IPS DF 6.9 (cell line): ENCODE data around the gene BNC2.
"Not testable (repeated sequence)": the region's sequence is repeated elsewhere in the genome, so short reads cannot be mapped to it uniquely, and the experiment has no call there.

Experiments
- DNase-seq: peaks from one replicate; pipeline ENCODE4 v3.0.0-alpha.2; 2013; ENCODE audit warnings: low read depth, low spot score
- H3K27ac ChIP-seq: one replicate; pipeline ENCODE4 v1.5.1; 2013; ENCODE audit warnings: low read length, control low read depth
- H3K27me3 ChIP-seq: 2 replicates; pipeline ENCODE4 v1.6.1; 2013; ENCODE audit warnings: mild to moderate bottlenecking, low read length; ENCODE audit not compliant: control insufficient read depth, insufficient read depth
- H3K36me3 ChIP-seq: 2 replicates; pipeline ENCODE4 v1.6.1; 2013; ENCODE audit warnings: low read length; ENCODE audit not compliant: control insufficient read depth, insufficient read depth
- H3K4me1 ChIP-seq: 2 replicates; pipeline ENCODE4 v1.6.1; 2013; ENCODE audit warnings: low read length; ENCODE audit not compliant: control insufficient read depth, insufficient read depth
- H3K4me3 ChIP-seq: 2 replicates; pipeline ENCODE4 v1.5.1; 2013; ENCODE audit warnings: mild to moderate bottlenecking, low read length
- H3K9me3 ChIP-seq: 2 replicates; pipeline ENCODE4 v1.6.1; 2013; ENCODE audit warnings: low read length, inconsistent platforms; ENCODE audit not compliant: control insufficient read depth, insufficient read depth
- WGBS: extraction: QIAGEN DNeasy Blood & Tissue Kit; methylation state at CpG from one replicate; pipeline ENCODE4 v1.1.7; 2013; ENCODE audit warnings: mixed read lengths, missing lambda C conversion rate; ENCODE audit not compliant: insufficient read length, insufficient coverage; 5-methylcytosine and 5-hydroxymethylcytosine counted together

BNC2 gene

DNA sequence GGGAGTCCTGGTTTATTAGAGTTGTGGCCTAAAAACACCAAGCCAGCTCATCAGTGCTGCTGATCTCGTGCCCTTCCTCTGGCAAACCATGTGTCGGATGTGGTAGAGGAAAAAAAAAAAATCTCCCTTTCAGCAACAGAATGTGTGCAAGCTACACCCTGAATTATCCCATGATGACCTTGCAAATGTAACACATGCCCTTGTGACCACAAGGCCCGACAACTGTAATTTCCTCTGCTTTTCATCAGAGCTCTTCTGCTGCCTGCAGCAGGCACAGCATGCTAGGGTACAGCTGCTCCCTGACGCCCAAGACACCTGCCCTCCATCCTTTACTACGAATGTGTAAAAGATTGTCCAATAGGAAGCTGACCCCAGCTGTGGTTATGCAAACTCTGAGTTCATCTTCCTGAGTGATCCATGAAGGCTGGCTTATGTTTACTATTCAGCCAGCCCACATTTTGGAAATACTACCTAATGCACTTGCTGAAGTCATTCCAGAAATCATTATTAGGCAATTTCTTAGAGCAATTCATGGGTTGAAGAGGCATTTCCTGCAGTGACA, 14.6 kb upstream of the BNC2 start:
- WGBS = no CpG with 5 or more reads among the region's 5 CpGs
- H3K4me3 ChIP-seq = no peak overlapping the region
- no peak overlapping the region for H3K27ac ChIP-seq
- DNase-seq = no peak
- H3K36me3 ChIP-seq = no peaks in the 10 kb centered on the region
- H3K9me3 ChIP-seq = no peaks in the 10 kb centered on the region
- no peaks in the 10 kb centered on the region for H3K27me3 ChIP-seq
- no peaks in the 10 kb centered on the region for H3K4me1 ChIP-seq

DNA sequence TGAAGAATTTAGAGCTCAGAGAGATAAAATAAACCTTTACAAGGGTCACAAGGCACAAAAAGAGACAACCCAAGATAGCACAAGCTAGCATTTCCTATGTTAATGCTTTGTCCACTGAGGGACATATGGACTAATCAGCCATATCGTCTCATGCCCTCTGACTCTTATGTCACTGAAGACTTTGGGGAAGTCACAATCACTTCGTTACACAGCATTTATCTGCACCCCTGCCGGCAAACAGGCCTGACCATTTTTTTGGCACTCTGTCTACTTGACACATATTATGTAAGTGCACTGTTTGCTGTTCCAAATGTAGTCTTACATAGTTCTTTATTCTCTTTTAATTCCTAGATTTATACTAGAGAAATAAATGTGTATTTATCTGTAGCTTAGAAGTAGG, 13.9 kb upstream of the BNC2 start:
- no peak for DNase-seq
- no peak overlapping the region for H3K27ac ChIP-seq

GRCh38 chr9:16883586-16883985, 13.1 kb upstream of the BNC2 start:
- Histone ChIP-seq H3K27ac (no peak overlapping the region), H3K4me3 (no peak overlapping the region), H3K27me3 (no peaks in the 10 kb centered on the region), H3K4me1 (no peaks in the 10 kb centered on the region), H3K9me3 (no peaks in the 10 kb centered on the region), H3K36me3 (no peaks in the 10 kb centered on the region)
- no CpG with 5 or more reads among the region's 6 CpGs for WGBS
- no peak for DNase-seq

More for the DNA sequence above, 13.9 kb upstream of the BNC2 start:
- no CpG with 5 or more reads among the region's 3 CpGs for WGBS
- Histone ChIP-seq H3K4me1 (no peaks in the 10 kb centered on the region), H3K9me3 (no peaks in the 10 kb centered on the region), H3K4me3 (no peak overlapping the region), H3K27me3 (no peaks in the 10 kb centered on the region), H3K36me3 (no peaks in the 10 kb centered on the region)

- DNase-seq, H3K9me3 ChIP-seq, H3K27ac ChIP-seq, H3K27me3 ChIP-seq, H3K4me3 ChIP-seq, H3K36me3 ChIP-seq, H3K4me1 ChIP-seq: not testable (repeated sequence)
- WGBS = no CpG with 5 or more reads among the region's 6 CpGs
Measured at GRCh38 chr9:16882440-16882839, 12.0 kb upstream of the BNC2 start.

GRCh38 chr9:16879416-16879815, 8.9 kb upstream of the BNC2 start:
- DNase-seq = no peak
- H3K4me1 ChIP-seq = no peaks in the 10 kb centered on the region
- no peaks in the 10 kb centered on the region for H3K36me3 ChIP-seq
- H3K4me3 ChIP-seq = no peak overlapping the region
- no peaks in the 10 kb centered on the region for H3K27me3 ChIP-seq
- no peaks in the 10 kb centered on the region for H3K9me3 ChIP-seq
- no CpG with 5 or more reads among the region's 2 CpGs for WGBS
- H3K27ac ChIP-seq = no peak overlapping the region

DNA sequence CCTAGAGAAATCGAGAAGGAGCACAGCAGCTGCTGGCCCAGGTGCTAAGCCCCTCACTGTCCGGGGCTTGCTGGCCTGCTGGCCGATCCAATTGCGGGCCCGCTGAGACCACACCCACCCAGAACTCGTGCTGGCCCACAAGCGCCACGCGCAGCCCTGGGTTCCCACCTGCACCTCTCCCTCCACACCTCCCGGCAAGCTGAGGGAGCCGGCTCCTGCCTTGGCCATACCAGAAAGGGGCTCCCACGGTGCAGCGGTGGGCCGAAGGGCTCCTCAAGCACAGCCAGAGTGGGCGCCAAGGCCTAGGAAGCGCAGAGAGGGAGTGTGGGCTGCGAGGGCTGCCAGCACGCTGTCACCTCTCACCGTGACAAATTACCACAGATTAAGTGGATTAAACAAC, 6.8 kb upstream of the BNC2 start:
- WGBS = no CpG with 5 or more reads among the region's 19 CpGs
- no peak for DNase-seq
- Histone ChIP-seq H3K36me3 (no peaks in the 10 kb centered on the region), H3K4me1 (0 out of 2 replicates have a peak, but pooled peaks cover 1% of the 10 kb centered on the region), H3K27me3 (no peaks in the 10 kb centered on the region), H3K27ac (no peak overlapping the region), H3K9me3 (no peaks in the 10 kb centered on the region), H3K4me3 (no peak overlapping the region)

- H3K27me3 ChIP-seq = no peaks in the 10 kb centered on the region
- H3K4me3 ChIP-seq = no peak overlapping the region
- DNase-seq = no peak
- 0 out of 2 replicates have a peak, but pooled peaks cover 1% of the 10 kb centered on the region for H3K4me1 ChIP-seq
- no peaks in the 10 kb centered on the region for H3K36me3 ChIP-seq
- H3K27ac ChIP-seq = no peak overlapping the region
- no CpG with 5 or more reads among the region's 6 CpGs for WGBS
- no peaks in the 10 kb centered on the region for H3K9me3 ChIP-seq
Measured at GRCh38 chr9:16873126-16873802, 2.8 kb upstream of the BNC2 start.

GRCh38 chr9:16871336-16872151, 1.1 kb upstream of the BNC2 start:
- Histone ChIP-seq H3K36me3 (no peaks in the 10 kb centered on the region), H3K27me3 (no peaks in the 10 kb centered on the region), H3K27ac (no peak overlapping the region), H3K9me3 (no peaks in the 10 kb centered on the region), H3K4me3 (peak overlapping the region; percentile 81; the same call in 1 of the 2 replicates), H3K4me1 (peaks cover 3% of the 10 kb centered on the region; the same call in 1 of the 2 replicates)
- no peak for DNase-seq
- WGBS = no CpG with 5 or more reads among the region's 63 CpGs

- Histone ChIP-seq H3K36me3 (no peaks in the 10 kb centered on the region), H3K4me3 (peak overlapping the region; percentile 81), H3K4me1 (peaks cover 3% of the 10 kb centered on the region; the same call in 1 of the 2 replicates), H3K27ac (no peak overlapping the region), H3K27me3 (no peaks in the 10 kb centered on the region), H3K9me3 (no peaks in the 10 kb centered on the region)
- no CpG with 5 or more reads among the region's 58 CpGs for WGBS
- no peak for DNase-seq
Measured at GRCh38 chr9:16869882-16870595, 431 bp downstream of the BNC2 start.
